Measurements from ENCODE around the gene WDFY4.

The WDFY4 gene

GRCh38 chr10:48722153-48723145, 37.8 kb downstream of the WDFY4 start:
- DNase-seq (ENCODE audit: low spot score), result no peak
- no peak for TF ChIP-seq CTCF (IDR thresholded peaks at IDR 0.05; ENCODE audit: extremely low read depth, missing control alignments)

GRCh38 chr10:48724127-48724526, 39.5 kb downstream of the WDFY4 start:
- TF ChIP-seq CTCF (IDR thresholded peaks at IDR 0.05; ENCODE audit: extremely low read depth, missing control alignments), result no peak
- no peak for DNase-seq (ENCODE audit: low spot score)

- DNase-seq (ENCODE audit: low spot score), result no peak
Measured at GRCh38 chr10:48725708-48726107, 41.0 kb downstream of the WDFY4 start.

GRCh38 chr10:48727866-48728265, 43.2 kb downstream of the WDFY4 start:
- DNase-seq (ENCODE audit: low spot score), result no peak
- TF ChIP-seq CTCF (IDR thresholded peaks at IDR 0.05; ENCODE audit: extremely low read depth, missing control alignments), result no peak

More at GRCh38 chr10:48725708-48726107, 41.0 kb downstream of the WDFY4 start:
- no peak for TF ChIP-seq CTCF (IDR thresholded peaks at IDR 0.05; ENCODE audit: extremely low read depth, missing control alignments)

GRCh38 chr10:48729222-48729621, 44.5 kb downstream of the WDFY4 start:
- TF ChIP-seq CTCF (IDR thresholded peaks at IDR 0.05; ENCODE audit: extremely low read depth, missing control alignments), result no peak
- DNase-seq (ENCODE audit: low spot score), result no peak

- no peak for DNase-seq (ENCODE audit: low spot score)
- TF ChIP-seq CTCF (IDR thresholded peaks at IDR 0.05; ENCODE audit: extremely low read depth, missing control alignments), result no peak
Measured at GRCh38 chr10:48729941-48730457, 45.3 kb downstream of the WDFY4 start.

GRCh38 chr10:48731141-48731540, 46.5 kb downstream of the WDFY4 start:
- no peak for DNase-seq (ENCODE audit: low spot score)
- no peak for TF ChIP-seq CTCF (IDR thresholded peaks at IDR 0.05; ENCODE audit: extremely low read depth, missing control alignments)

All from GM20000 (cell line).